LNCAP (cell line): ENCODE results near the gene LGALS8.

Source experiments
- TF ChIP-seq, protein P1 (sequence below): fragments of 450-650 bp; IDR thresholded peaks from 2 replicates; pipeline ENCODE4 v1.5.1; 2017; ENCODE audit warnings: mild to moderate bottlenecking

LGALS8 gene

DNA sequence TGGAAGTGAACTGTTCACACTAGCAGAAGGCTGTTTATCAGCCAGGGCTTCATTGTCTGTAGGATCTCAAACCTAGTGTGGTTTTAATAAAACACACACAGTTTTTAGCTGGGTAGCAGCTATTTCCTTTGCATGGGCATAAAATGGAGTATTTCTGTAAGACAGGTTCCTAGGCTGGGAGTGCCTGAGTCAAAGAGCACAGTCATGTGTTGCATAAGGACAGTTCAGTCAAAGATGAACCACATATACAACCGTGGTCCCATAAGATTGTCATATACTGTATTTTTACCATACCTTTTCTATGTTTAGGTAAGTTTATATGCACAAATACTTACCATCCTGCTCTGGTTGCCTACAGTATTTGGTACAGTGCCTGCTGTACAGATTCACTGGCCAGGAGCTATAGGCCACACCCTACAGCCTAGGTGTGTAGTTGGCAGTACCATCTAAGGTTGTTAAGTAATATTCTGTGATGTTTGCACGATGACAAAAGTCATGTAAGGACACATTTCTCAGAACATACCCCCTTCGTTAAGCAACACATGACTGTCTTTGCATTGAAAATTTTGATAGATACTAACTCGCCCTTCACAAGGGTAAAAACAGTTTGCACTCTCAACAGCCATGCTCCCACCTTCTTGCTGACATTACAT lies 17.2 kb downstream of the LGALS8 start:
- TF ChIP-seq, protein P1, sequence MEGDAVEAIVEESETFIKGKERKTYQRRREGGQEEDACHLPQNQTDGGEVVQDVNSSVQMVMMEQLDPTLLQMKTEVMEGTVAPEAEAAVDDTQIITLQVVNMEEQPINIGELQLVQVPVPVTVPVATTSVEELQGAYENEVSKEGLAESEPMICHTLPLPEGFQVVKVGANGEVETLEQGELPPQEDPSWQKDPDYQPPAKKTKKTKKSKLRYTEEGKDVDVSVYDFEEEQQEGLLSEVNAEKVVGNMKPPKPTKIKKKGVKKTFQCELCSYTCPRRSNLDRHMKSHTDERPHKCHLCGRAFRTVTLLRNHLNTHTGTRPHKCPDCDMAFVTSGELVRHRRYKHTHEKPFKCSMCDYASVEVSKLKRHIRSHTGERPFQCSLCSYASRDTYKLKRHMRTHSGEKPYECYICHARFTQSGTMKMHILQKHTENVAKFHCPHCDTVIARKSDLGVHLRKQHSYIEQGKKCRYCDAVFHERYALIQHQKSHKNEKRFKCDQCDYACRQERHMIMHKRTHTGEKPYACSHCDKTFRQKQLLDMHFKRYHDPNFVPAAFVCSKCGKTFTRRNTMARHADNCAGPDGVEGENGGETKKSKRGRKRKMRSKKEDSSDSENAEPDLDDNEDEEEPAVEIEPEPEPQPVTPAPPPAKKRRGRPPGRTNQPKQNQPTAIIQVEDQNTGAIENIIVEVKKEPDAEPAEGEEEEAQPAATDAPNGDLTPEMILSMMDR: no peak

DNA sequence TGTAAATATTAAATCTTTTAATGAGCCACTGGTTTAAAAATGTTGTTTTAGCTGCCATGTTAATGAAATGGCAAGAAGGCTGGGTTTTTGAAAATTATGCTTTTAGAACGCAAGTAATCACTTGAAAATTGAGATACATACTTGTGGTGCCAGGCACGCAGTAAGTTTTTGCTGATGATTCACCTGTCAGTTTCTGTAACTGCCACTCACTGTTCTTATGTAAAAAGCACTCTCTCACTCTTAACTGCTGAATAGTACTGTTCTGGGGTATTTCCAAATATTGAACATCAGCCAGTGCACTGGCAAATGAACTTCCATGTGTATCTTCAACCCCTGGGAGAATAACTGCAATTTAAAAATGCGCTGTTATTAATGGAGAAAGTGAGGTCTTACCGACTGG lies 17.9 kb downstream of the LGALS8 start:
- TF ChIP-seq, protein P1: no peak

DNA sequence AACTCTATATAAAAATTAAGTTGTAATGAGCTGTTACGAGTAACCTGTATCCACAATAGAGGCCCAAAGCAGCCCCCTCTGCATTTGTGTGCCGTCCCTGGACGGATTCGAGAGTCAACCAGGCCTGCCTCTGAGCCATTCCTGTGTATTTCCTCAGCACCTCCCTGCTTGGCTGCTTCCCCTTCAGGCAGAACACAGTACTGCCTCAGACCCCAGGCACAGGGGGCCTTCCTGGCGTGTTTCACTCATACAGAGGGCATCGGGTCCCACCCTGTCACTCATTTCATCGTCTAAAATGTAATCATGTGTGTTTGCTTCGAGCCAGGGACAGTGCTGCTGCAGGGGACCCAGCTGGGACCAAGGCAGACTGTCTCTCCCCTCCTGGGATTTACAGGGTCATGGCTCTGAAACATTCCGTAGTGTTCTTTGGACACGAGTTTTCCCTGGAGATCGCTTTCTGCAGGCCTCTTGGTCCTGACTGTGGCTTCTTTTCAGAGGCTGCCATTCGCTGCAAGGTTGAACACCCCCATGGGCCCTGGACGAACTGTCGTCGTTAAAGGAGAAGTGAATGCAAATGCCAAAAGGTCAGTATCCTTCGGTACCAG lies 19.4 kb downstream of the LGALS8 start:
- TF ChIP-seq, protein P1: no peak

DNA sequence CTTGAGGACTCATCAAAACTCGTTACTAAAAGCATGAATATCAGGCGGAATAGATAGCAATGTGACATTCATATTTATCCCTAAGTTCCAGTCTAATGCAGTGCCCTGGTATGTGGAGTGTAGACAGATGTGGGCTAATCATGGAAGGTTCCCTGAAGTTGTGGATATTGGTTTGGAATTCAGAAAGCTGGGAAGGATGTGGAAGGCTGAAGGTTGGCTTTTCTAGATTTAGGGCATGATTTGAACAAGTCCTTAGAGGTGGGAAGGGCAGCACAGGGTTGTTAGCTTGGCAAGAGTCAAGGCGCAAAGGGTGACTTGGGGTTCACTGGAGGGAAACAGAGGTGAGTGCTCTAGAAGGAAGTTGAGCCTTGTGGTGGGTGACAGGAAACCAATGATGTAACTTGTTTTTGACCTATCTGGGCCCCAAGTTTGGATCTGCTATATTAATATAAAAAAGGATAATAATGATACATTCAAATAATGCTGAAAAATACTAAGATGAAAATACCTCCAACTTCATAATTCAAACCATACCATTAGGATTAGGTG lies 21.9 kb downstream of the LGALS8 start:
- TF ChIP-seq, protein P1: no peak

DNA sequence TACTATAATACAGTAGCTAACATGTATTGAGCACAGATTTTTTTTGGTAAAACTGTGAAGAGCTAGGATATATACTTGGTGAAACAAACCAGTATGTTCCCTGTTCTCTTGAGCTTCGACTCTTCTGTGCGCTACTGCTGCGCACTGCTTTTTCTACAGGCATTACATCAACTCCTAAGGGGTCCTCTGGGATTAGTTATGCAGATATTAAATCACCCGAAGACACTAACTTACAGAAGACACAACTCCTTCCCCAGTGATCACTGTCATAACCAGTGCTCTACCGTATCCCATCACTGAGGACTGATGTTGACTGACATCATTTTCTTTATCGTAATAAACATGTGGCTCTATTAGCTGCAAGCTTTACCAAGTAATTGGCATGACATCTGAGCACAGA lies 24.7 kb downstream of the LGALS8 start:
- TF ChIP-seq, protein P1: no peak

DNA sequence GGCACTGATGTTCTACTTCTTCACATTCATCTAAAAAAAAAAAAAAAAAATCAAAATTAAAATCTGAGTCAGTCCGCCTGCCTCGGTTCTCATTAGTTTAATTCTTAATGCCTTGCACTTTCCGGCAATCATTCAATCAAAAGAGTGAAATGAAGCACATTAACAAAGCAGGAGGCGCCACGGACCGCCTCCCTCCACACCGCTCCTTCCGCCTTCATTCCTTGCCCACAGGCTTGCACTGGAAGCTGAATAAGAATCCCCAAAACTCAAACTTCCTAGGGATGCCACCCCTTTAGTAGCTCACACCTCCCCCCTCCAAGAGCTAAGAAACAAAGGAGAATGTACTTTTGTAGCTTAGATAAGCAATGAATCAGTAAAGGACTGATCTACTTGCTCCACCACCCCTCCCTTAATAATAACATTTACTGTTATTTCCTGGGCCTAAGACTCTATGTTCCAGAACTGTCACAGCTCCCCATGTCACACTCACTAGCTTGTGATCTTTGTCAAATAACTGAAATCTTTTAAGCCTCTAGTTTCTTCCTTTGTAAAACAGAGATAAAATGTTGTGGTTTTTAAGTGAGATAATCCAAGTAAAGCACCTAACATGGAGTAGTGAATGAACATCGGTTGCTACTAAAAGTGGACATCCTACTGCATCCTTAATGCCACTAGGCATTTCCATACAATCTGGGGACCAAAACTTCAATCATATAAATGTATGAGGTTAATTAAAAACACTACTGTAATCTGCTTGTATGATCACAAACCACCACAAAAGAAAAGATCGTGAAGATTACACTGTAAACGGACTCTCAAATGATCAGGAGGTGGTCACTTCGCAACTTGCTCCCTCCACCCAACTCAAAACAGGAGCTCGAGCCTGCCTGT lies 27.4 kb downstream of the LGALS8 start:
- TF ChIP-seq, protein P1: no peak

DNA sequence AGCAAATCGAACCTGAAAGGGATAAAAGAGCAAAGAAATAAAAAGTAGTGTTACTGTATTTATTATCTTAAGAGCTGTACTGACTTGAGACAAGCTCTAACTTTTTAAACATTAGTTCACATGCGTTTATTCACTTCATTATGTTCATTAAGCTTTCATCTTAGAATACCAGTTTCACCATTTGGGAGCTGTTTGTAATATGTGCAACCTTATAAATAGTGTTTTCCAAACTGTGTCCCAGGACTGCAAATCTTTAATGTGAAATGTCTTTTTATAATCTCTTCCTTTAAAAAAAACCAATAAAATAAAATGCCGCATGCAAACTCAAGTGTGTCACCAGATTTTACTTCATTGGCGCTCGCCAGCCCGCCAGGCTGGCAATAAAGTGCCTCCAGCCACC lies 28.3 kb downstream of the LGALS8 start:
- TF ChIP-seq, protein P1: no peak
